ENCODE data around the gene CRYBB1.

CRYBB1 gene

DNA sequence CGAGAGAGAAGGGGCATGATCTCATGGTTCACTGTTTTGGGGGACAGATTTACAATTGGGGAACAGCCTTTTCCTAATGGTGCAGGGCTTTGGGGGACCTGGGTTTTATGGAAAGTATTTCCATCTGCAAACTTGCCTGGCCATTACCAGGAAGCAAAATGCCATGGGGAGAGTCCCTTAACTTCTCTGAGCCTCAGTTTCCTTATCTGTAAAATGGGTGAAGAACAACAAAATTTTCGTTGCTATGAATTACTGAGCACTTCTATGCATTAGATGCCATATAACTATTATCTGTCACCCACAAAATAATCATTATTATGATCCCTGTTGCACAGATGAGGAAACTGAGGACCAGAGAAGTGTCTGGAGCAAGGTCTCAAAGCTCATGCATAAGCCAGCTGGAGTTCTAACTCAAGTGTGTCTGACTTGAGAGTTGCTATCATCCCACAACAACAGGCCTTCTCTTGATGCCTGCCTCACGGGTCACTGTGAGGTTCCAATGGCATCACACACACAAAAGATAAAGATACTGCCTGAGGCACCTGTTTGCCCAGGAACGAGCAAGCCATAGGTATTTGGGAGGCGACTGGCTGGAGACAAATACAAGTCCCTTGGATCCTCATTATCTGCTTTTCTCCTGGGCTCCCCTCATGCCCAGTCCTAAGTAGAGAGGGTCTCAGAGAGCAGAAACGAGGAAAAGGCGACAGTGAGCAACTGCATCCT lies 43.7 kb downstream of the CRYBB1 start:
- DNase-seq, result no peak

DNA sequence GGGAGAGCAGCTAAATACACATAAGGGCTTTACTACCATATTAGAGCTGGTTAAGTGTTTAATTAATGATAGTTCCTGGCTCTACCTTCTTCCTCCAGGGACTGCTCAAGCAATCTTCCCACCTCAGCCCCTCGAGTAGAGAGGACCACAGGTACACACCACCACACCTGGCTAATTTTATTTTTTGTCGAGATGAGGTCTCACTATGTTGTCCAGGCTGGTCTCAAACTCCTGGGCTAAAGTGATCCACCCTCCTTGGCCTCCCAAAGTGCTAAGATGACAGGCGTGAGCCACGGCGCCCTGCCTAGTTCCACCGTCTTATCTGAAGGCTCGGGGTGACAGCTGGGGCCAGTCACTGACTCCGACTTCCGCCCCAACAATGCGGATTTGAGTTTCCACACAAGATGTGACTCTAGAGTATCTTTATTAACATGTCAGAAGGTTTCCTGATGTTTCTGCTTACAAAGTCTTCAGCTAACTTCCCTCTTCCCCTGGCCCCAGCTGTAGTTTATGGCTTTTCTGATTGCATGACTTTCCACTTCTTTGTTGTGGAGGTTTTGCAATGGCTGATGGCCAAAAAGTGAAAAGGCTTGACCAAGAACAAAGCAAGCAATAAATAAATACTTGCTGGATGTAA lies 44.7 kb downstream of the CRYBB1 start:
- DNase-seq, result peak; percentile 63

GRCh38 chr22:26570864-26571525 lies 46.8 kb downstream of the CRYBB1 start:
- DNase-seq, result no peak

- no peak for DNase-seq
Measured at GRCh38 chr22:26570115-26570514, 47.7 kb downstream of the CRYBB1 start.

- DNase-seq, result no peak
Measured at GRCh38 chr22:26568207-26568706, 49.6 kb downstream of the CRYBB1 start.

DNA sequence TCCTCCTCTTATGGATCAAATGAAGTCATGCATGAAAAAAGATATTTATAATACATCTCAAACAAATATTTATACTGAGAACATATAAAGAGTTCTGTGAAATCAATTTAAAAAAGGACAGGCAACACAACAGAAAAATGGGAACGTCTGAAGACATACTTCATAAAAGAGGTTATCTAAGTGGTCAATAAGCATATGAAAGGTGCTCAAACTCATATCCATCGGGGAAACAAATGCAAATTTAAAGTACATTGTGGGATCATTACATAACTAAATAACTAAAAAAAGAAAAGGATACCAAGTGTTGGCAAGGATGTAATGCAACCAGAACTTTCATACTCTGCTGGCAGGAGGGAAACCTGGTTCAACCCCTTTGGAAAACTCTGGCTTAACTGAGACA lies 50.2 kb downstream of the CRYBB1 start:
- DNase-seq, result no peak

DNA sequence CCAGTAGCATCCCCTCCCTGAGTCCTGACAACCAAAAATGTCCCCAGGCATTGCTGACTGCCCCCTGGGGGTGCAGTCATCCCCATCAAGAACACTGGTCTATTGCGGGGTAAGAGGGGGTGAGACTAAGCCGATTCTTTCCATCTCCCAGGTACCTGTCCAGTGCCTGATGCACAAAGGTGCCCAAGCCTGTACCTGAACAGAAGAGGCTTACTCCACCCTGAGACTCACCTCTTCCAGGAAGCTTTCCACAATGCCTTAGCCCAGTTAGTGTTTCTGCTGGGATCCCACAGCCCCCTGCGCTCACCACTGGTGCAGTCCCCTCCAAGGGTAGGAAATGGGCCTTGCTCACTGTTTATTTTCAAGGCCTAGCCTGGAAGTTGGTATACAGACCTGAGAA lies 50.8 kb downstream of the CRYBB1 start:
- no peak for DNase-seq

GRCh38 chr22:26565889-26566288 lies 51.9 kb downstream of the CRYBB1 start:
- no peak for DNase-seq

DNA sequence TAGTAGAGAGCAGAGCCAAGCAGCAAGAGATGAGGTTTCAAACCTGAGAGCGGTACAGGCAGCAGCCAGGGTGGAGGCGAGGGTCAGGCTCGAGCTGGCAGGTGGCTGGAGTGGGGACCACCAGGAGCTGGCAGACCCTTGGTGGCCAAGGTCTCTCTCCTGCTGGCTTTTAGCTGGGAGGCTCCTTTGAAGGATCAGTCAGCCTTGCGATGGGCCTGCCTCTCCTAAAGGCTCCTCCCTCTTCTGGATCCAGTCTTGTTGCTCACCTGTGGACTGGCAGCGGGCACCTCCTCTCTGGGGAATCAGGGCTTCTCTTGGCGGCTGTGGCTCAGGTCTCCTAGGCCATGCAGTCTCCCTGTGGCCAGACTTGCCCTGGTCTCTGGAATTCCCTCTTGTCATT lies 52.6 kb downstream of the CRYBB1 start:
- no peak for DNase-seq

GRCh38 chr22:26564672-26565071 lies 53.2 kb downstream of the CRYBB1 start:
- no peak for DNase-seq

DNA sequence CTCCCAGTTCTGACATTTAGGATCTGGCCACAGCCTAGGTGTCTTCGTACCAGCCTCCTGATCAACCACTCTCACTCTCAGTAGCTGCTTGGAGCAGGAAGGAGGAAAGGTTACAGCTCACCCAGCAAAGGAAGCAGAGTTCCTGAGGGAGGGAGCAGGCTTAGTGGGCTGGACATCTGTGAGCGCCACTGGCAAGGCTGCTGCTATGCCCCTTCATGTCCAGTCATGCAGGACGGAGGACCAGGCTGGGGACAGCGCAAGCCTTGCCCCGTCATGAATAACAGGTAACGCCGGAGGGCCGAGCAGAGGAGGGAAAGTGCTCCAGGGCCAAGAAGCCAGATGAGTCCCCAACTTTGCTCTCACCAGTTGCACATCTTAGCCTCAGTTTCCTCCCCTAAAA lies 53.6 kb downstream of the CRYBB1 start:
- DNase-seq, result no peak

DNA sequence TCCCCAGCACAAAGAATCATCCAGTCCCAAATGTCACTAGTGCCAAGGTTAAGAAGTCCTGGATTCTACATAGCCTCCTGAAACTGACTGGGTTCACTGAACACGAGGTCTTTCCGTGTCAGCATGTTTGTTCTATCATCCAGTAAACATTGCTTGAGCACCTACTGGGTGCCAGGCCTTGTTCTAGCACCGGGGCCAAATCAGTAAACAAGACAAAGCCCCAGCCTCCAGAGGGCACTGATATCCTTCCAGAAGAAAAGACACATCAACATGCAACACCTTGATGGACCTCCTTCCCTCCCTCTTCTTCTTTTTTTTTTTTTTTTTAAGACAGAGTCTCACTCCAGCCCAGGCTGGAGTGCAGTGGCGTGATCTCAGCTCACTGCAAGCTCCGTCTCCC lies 54.8 kb downstream of the CRYBB1 start:
- DNase-seq, result no peak

- DNase-seq, result no peak
Measured at GRCh38 chr22:26561756-26562417, 55.9 kb downstream of the CRYBB1 start.

GRCh38 chr22:26559961-26560575 lies 57.8 kb downstream of the CRYBB1 start:
- no peak for DNase-seq

GRCh38 chr22:26558248-26558895 lies 59.5 kb downstream of the CRYBB1 start:
- DNase-seq, result no peak

GRCh38 chr22:26556904-26557303 lies 60.9 kb downstream of the CRYBB1 start:
- no peak for DNase-seq

DNA sequence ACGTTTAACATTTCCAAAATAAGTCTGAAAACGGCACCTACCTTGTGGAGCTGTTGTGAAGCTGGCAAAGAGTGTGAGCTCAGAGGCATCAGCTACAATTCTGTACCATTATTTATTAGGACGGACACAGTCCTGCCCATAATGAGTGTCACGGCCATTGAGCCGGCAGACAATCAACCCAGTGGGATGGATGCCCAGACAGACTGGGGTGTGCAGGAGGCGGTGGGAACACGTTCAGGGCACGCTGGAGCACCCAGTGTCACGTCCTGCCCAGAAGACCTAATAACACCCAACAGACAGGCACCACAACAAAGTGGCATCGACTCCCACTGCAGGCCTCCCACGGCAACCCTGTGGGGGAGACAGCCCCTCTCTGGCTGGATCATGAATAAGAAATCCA lies 62.3 kb downstream of the CRYBB1 start:
- no peak for DNase-seq

GRCh38 chr22:26554956-26555355 lies 62.9 kb downstream of the CRYBB1 start:
- no peak for DNase-seq

DNA sequence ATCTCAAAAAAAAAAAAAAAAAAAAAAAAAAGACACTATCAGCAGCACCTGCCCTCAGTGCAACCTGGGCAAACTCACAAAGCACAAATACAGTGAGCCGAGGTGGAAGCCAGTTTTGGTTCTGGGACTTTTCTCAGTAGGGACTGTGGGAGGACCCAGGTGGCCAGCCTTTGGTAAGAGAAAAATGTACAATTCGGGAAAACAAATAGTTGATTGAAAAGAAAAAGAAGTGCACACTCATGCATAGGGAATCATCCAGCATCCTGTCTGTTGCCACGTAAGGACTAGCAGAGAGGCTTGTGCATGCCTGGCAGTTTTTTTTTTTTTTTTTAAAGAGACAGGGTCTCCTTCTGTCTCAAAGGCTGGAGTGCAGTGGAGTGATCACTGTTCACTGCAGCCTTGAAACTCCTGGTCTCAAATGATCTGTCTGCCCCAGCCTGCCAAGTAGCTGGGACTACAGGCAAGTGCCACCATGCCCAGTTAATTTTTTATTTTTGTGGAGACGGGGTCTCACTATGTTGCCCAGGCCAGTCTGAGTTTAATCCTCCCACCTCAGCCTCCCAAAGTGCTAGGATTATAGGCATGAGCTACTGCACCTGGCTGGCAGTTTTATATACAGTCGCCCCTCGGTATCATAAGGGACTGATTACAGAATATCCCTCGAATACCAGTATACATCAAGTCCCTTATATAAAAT lies 64.6 kb downstream of the CRYBB1 start:
- no peak for DNase-seq

DNA sequence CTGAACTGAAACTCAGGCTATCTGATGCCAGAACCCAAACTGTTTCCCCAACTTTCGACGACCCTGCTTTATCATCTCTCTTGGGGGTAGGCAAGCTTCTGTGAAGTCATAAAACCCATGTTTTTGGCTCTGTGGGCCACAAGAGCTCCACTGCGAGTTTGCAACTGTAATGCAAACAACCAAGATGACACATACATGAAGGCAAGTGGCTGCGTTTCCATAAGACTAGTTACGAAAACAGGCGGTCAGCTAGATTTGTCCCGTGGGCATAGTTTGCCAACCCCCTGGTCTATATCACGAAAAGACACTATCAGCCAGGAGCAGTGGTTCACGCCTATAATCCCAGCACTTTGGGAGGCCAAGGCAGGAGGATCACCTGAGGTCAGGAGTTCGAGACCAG lies 65.4 kb downstream of the CRYBB1 start:
- DNase-seq, result no peak

DNA sequence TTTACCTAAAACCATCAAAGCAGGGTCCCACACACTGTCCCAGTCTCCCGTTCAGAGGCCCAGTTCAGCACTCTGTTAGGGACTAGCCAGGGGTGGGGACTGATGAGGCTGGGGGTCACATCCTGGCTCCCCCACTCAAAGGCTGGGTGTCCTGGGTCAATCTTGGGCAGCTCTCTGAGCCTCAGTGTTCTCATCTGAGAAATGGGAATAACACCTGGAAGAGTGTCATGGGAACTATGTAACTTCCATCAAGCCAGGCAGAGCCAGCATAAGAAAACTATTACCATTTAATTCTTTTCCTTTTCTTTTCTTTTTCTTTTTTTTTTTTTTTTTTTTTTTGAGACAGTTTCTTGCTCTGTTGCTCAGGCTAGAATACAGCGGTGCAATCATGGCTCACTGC lies 66.3 kb downstream of the CRYBB1 start:
- no peak for DNase-seq

GRCh38 chr22:26550498-26551033 lies 67.3 kb downstream of the CRYBB1 start:
- DNase-seq, result no peak
